Gastroesophageal sphincter (tissue), 4 donors: ENCODE data around the gene FUT2. TPM values are rescaled to one million over a fixed set of nuclear protein-coding genes. Genes with fewer than 3 reads are reported as not detected.

ENCODE experiments used
- ATAC-seq: fragments of 150-250 bp; one replicate; pipeline ENCODE4 v1.9.1; 2016; ENCODE audit warnings: mild to moderate bottlenecking, moderate library complexity
- H3K27ac ChIP-seq, 4 donors: fragments of 200-600 bp; sonication (generic) in 3 of 4; 1 replicate in 3 of 4; 2 replicates in 1 of 4; pipeline ENCODE4 v1.5.1; 2016 to 2019
- H3K27me3 ChIP-seq: fragments of 200-600 bp; sonication (generic); one replicate; pipeline ENCODE4 v1.5.1; 2019
- H3K36me3 ChIP-seq, 2 donors: fragments of 200-600 bp; sonication (generic); one replicate each; pipeline ENCODE4 v1.5.1; 2019; ENCODE audit warnings: control low read depth in 1 of 2
- H3K4me1 ChIP-seq, 3 donors: fragments of 200-600 bp; sonication (generic); 1 replicate in 2 of 3; 2 replicates in 1 of 3; pipeline ENCODE4 v1.5.1; 2016 to 2019; ENCODE audit warnings: control low read depth in 2 of 3
- H3K4me3 ChIP-seq, 2 donors: fragments of 200-600 bp; sonication (generic); one replicate each; pipeline ENCODE4 v1.5.1; 2019; ENCODE audit warnings: mild to moderate bottlenecking in 1 of 2, moderate library complexity in 1 of 2
- H3K9me3 ChIP-seq, 3 donors: fragments of 200-600 bp; sonication (generic); one replicate each; pipeline ENCODE4 v1.5.1; 2017 to 2019; ENCODE audit warnings: control low read depth in 2 of 3
- EP300 ChIP-seq: sonication (generic); formaldehyde crosslinking; IDR thresholded peaks from one replicate; pipeline ENCODE4 v1.6.1; 2017; ENCODE audit warnings: antibody characterized with exemption, mild to moderate bottlenecking
- POLR2A ChIP-seq, 2 donors: fragments of 450-650 bp; IDR thresholded peaks; one replicate each; pipeline ENCODE4 v1.6.1; 2017; ENCODE audit warnings: antibody characterized with exemption in 2 of 2, mild to moderate bottlenecking in 2 of 2, moderate library complexity in 1 of 2
- POLR2AphosphoS5 ChIP-seq: sonication (generic); formaldehyde crosslinking; IDR thresholded peaks from one replicate; pipeline ENCODE4 v1.6.1; 2017; ENCODE audit warnings: antibody characterized with exemption
- whole genome bisulfite sequencing, 2 donors: methylation state at CpG; one replicate each; pipeline ENCODE4 v1.1.5; 2018; ENCODE audit warnings: low coverage in 1 of 2; 5-methylcytosine and 5-hydroxymethylcytosine counted together
- total RNA-seq, 4 donors: library from RNA; depleted of rRNA; stranded (reverse); fragments of >200 nt; gene quantifications; one replicate each; pipeline ENCODE4 v1.1.0, GENCODE V29; 2016
- TF ChIP-seq, protein P1 (sequence below), 4 experiments: fragments of 200-600 bp in 2 of 4; fragments of 450-650 bp in 2 of 4; sonication (generic) in 1 of 4; IDR thresholded peaks; one replicate each; pipeline ENCODE4 v1.5.1; 2017 to 2019; ENCODE audit warnings: antibody characterized with exemption in 4 of 4, mild to moderate bottlenecking in 2 of 4, moderate library complexity in 2 of 4

The FUT2 gene
- total RNA-seq, 4 donors from 2014 or later = 3.4 TPM; not detected in 3

DNA sequence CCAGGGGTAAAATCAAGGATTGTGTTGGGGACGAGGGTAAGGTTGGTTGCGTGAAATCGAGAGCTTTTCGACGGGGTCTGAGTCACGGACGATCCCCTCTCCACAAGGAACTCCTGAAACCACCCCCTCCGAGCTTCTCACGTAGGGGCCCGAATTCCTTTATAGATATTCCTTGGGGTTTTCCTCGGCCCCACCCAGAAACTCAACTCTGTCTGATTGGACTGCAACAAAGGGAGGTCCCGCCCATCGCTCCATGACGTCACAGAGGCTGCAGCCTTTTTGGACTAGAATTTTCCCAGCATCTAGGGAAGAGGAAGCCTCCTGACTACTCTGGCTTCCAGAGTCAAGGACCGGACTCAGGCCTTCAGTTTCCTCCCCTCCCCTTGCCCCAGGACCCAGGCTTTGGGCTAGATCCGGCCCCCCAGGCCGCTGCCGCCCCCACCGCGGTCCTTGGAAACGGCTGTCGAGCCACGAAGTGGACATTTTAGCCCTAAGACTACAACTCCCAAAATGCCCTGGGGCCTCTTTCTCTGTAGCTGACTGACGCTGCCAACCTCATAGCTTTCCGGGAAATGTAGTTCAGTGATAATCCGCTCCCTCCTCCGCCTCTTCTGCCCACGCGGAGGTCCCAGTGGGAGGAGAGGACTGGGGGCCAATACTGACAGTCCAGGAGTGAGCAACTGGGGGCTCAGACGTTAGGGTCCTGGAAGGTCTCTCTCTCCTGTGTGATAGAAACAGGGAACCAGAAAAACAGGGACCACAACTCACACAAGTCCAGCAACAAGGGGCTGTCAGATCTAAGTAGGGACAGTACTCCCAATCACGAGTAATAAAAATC, 51.2 kb downstream of the FUT2 start, which contains the start of gene IZUMO1:
TSS of gene IZUMO1 (minus strand) at position 172 of the 838 bp plus-strand sequence. CDS start 1,050 bp downstream, outside the sequence.
- H3K4me3 ChIP-seq = peak within 1 kb of the TSS in 1 of 2 donors; percentile 39
- peaks cover 0 to 16% (median 0%) of the 10 kb centered on the region in 3 donors for H3K4me1 ChIP-seq
- TF ChIP-seq EP300 (no peak), POLR2AphosphoS5 (no peak), POLR2A (IDR thresholded peaks at IDR 0.05) (no peak)
- H3K9me3 ChIP-seq = no peaks in the 10 kb centered on the region
- H3K27ac ChIP-seq = peak within 1 kb of the TSS in 3 of 4 donors; percentile 56 to 71 (median 67)
- peaks cover 68% of the 10 kb centered on the region for H3K27me3 ChIP-seq
- ATAC-seq = peak; percentile 76
- no peaks in the 10 kb centered on the region for H3K36me3 ChIP-seq
- 0 to 14% methylated on average over 3 to 10 of the region's 31 CpGs for WGBS, 2 donors

DNA sequence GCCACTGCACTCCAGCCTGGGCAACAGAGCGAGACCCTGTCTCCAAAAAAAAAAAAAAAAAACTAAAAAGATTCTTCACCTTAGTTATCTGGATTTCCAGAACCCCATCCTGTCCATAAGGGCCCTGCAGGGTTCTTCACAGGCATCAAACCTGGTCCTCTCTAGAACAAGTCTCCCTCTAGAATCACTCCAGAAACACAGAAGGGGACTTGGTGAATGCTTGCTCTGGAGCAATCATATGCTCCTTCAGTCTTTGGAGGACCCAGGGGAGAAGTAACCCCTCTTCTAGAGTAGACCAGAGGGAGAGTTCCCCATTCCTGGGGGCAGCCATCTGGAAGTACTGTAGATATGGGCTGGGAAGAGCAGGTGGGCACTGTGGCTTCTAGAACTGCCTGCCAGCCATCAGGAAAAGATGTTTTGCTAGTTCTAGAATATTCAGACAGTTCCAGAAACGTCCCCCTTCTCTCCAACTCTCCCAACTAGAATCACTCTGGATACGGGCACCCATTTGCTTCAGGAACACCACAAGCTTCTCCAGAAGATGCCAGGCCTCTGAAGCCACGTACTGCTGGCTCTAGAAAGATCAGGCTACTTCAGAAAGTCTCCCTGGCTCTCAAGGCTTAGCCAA, 53.9 kb downstream of the FUT2 start:
- Histone ChIP-seq H3K36me3 (no peaks in the 10 kb centered on the region), H3K27me3 (peaks cover 87% of the 10 kb centered on the region), H3K27ac (no peak overlapping the region), H3K4me1 (peaks cover 0 to 33% (median 10%) of the 10 kb centered on the region in 3 donors), H3K4me3 (no peak overlapping the region), H3K9me3 (no peaks in the 10 kb centered on the region)
- 67 to 71% methylated on average over 2 to 3 of the region's 4 CpGs for WGBS, 2 donors
- TF ChIP-seq POLR2AphosphoS5 = no peak
- no peak for ATAC-seq

DNA sequence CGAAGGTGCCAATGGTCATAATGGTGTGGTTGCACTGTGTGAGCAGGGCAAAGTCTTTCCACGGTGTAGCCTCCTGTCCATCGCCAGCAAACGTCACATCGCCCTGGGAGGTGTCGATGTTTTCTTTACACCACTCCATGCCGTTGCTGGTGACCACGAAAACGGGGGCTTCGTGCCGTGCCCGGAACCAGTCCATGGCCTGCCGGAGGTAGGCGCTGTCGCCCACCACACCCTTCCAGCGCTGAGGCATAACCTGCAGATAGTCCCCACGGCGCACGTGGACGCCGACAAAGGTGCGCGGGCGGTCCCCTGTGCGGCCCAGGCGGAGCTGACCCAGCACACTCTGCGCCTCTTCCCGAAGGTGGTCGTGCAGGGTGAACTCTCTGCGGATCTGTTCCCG, 54.6 kb downstream of the FUT2 start:
- no peak overlapping the region for H3K4me3 ChIP-seq
- peaks cover 83% of the 10 kb centered on the region for H3K27me3 ChIP-seq
- H3K27ac ChIP-seq = no peak overlapping the region
- TF ChIP-seq, protein P1, sequence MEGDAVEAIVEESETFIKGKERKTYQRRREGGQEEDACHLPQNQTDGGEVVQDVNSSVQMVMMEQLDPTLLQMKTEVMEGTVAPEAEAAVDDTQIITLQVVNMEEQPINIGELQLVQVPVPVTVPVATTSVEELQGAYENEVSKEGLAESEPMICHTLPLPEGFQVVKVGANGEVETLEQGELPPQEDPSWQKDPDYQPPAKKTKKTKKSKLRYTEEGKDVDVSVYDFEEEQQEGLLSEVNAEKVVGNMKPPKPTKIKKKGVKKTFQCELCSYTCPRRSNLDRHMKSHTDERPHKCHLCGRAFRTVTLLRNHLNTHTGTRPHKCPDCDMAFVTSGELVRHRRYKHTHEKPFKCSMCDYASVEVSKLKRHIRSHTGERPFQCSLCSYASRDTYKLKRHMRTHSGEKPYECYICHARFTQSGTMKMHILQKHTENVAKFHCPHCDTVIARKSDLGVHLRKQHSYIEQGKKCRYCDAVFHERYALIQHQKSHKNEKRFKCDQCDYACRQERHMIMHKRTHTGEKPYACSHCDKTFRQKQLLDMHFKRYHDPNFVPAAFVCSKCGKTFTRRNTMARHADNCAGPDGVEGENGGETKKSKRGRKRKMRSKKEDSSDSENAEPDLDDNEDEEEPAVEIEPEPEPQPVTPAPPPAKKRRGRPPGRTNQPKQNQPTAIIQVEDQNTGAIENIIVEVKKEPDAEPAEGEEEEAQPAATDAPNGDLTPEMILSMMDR (IDR thresholded peaks at IDR 0.05) = no peak
- TF ChIP-seq POLR2AphosphoS5 (no peak), POLR2A (IDR thresholded peaks at IDR 0.05) (no peak), EP300 (no peak)
- no peaks in the 10 kb centered on the region for H3K9me3 ChIP-seq
- H3K36me3 ChIP-seq = no peaks in the 10 kb centered on the region
- H3K4me1 ChIP-seq = peaks cover 0 to 33% (median 10%) of the 10 kb centered on the region in 3 donors
- ATAC-seq = no peak
- WGBS, 2 donors = 80% methylated on average over 2 of the region's 31 CpGs; no CpG with 5 or more reads in 1 of the 2 donors

DNA sequence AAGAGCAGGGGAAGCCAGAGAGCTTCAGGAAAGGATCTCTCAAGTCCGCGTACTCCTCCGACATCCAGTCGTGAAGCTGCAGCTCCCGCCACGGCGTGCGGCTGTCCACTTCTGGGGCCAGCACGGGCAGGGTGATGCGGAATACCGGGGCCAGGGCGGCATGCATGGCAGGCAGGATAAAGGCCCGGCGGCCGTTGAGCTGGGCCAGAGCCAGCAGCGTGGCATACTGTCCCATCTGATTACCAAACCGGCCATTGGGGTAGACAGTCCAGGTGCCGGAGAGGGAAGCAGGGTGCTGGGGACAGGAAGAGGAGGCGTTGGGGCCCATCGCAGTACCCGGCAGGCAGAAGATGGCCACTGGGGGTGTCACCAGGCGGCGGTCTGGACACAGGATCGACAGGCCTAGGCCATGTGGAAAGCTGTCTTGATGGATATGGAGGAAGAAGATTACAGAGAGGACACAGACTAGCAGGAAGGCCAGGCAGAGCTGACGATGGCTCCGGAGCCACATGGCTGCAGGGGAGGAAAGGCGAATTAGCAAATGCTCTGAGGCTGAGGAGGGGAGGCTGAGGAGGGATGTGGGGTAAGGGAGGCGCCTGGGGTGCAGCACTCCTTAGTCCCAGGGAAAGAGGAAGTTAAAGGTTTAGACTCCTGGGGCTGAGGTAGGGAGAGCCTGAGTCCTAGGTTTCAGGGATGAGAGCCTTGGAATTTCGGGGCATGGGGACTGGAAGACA, 55.2 kb downstream of the FUT2 start:
- TF ChIP-seq POLR2AphosphoS5 (no peak), EP300 (no peak), POLR2A (IDR thresholded peaks at IDR 0.05) (no peak)
- TF ChIP-seq, protein P1 (IDR thresholded peaks at IDR 0.05) = no peak
- ATAC-seq = no peak
- Histone ChIP-seq H3K9me3 (no peaks in the 10 kb centered on the region), H3K4me1 (peaks cover 0 to 33% (median 10%) of the 10 kb centered on the region in 3 donors), H3K4me3 (peak overlapping the region in 1 of 2 donors; percentile 47), H3K27ac (no peak overlapping the region), H3K27me3 (peaks cover 77% of the 10 kb centered on the region), H3K36me3 (no peaks in the 10 kb centered on the region)
- 57 to 69% methylated on average over 5 to 6 of the region's 29 CpGs for WGBS, 2 donors

DNA sequence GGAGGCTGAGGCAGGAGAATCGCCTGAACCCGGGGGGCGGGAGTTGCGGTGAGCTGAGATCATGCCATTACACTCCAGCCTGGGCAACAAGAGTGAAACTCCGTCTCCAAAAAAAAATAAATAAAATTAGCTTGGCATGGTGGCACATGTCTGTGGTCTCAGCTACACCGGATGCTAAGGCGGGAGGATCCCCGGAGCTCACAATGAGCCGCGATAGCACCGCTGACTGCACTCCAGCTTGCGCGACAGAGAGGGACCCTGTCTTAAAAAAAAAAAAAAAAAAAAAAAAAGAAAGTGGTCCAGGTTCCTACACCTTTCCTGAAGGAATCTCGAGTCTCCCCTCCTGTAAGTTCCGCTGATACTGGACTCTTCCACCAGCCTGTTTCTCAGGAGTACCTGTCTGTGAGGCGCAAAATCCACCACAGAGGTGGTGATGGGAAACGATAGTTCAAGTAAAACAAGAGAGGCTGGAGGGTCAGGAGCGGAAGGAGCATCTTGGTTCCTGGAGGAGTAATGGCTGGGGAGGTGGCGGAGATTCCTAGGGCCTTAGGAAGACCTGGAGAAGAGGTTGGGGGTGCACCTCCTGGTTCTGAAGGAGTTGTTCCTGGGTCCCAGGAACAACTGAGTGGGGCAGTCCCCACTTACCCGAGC, 56.2 kb downstream of the FUT2 start:
- Histone ChIP-seq H3K4me1 (peaks cover 0 to 28% (median 10%) of the 10 kb centered on the region in 3 donors), H3K27ac (peak overlapping the region in 3 of 4 donors; percentile 20 to 66 (median 33)), H3K4me3 (peak overlapping the region; percentile 5 to 47), H3K9me3 (no peaks in the 10 kb centered on the region), H3K27me3 (peaks cover 67% of the 10 kb centered on the region), H3K36me3 (no peaks in the 10 kb centered on the region)
- TF ChIP-seq EP300 (no peak), POLR2AphosphoS5 (no peak), POLR2A (IDR thresholded peaks at IDR 0.05) (no peak)
- TF ChIP-seq, protein P1 (IDR thresholded peaks at IDR 0.05) = no peak
- WGBS, 2 donors = 20 to 24% methylated on average over 10 to 14 of the region's 20 CpGs
- no peak for ATAC-seq
